Endothelial cell of umbilical vein (primary cell): ENCODE data around the gene ZNF407.

Experiments
- EZH2 ChIP-seq: IDR thresholded peaks from 2 replicates; pipeline ENCODE4 v1.6.1; 2012; ENCODE audit warnings: borderline replicate concordance, low read depth, mild to moderate bottlenecking, moderate library complexity, low read length, inconsistent platforms; ENCODE audit not compliant: severe bottlenecking
- JUN ChIP-seq: IDR thresholded peaks from 2 replicates; pipeline ENCODE4 v1.6.1; 2011; ENCODE audit warnings: borderline replicate concordance, low read depth; ENCODE audit not compliant: insufficient read length, insufficient read depth
- MAX ChIP-seq: IDR thresholded peaks from 2 replicates; pipeline ENCODE4 v1.6.1; 2011; ENCODE audit not compliant: insufficient read depth, insufficient read length
- POLR2A ChIP-seq: IDR thresholded peaks from 2 replicates; pipeline ENCODE4 v1.6.1; 2012; ENCODE audit warnings: low read depth, mild to moderate bottlenecking, control low read depth, low read length
- POLR2AphosphoS5 ChIP-seq: IDR thresholded peaks from 2 replicates; pipeline ENCODE4 v1.6.1; 2012; ENCODE audit warnings: low read depth, mild to moderate bottlenecking, control low read depth, low read length, moderate library complexity; ENCODE audit not compliant: insufficient read depth
- TF ChIP-seq, protein P1 (sequence below), 2 donors: IDR thresholded peaks; 1 replicate in 1 of 2; 2 replicates in 1 of 2; pipeline ENCODE4 v1.5.1; 2011; ENCODE audit warnings: low read length in 2 of 2, mild to moderate bottlenecking in 2 of 2, moderate library complexity in 2 of 2, control low read depth in 1 of 2, inconsistent platforms in 1 of 2, low read depth in 1 of 2; ENCODE audit not compliant: insufficient read depth in 1 of 2; ENCODE audit errors: extremely low read depth in 1 of 2

- TF ChIP-seq POLR2AphosphoS5 (no peak), MAX (no peak), POLR2A (no peak), EZH2 (no peak), JUN (no peak)
- TF ChIP-seq, protein P1, sequence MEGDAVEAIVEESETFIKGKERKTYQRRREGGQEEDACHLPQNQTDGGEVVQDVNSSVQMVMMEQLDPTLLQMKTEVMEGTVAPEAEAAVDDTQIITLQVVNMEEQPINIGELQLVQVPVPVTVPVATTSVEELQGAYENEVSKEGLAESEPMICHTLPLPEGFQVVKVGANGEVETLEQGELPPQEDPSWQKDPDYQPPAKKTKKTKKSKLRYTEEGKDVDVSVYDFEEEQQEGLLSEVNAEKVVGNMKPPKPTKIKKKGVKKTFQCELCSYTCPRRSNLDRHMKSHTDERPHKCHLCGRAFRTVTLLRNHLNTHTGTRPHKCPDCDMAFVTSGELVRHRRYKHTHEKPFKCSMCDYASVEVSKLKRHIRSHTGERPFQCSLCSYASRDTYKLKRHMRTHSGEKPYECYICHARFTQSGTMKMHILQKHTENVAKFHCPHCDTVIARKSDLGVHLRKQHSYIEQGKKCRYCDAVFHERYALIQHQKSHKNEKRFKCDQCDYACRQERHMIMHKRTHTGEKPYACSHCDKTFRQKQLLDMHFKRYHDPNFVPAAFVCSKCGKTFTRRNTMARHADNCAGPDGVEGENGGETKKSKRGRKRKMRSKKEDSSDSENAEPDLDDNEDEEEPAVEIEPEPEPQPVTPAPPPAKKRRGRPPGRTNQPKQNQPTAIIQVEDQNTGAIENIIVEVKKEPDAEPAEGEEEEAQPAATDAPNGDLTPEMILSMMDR (IDR thresholded peaks at IDR 0.05; ENCODE audit: extremely low read depth in 1 of 2, insufficient read depth in 1 of 2, low read depth in 1 of 2, low read length in 2 of 2) = no peak
These were observed 35.2 kb downstream of the ZNF407 start for GRCh38 chr18:74632856-74633255.
